Activated CD8-positive, alpha-beta memory T cell treated with anti-CD3 and anti-CD28 coated beads, Interleukin-2, amount 50 U/mL, for 24 hours (primary cell): ENCODE data around the gene BBS9.

ENCODE experiments used
- DNase-seq: peaks from one replicate; pipeline ENCODE4 v3.0.0-alpha.2; 2020; ENCODE audit errors: extremely low read depth

Gene BBS9

GRCh38 chr7:33649476-33650441, 520.4 kb downstream of the BBS9 start:
- DNase-seq, result no peak

GRCh38 chr7:33650828-33651227, 521.5 kb downstream of the BBS9 start:
- no peak for DNase-seq

- DNase-seq, result no peak
Observed at GRCh38 chr7:33651998-33652515, 522.7 kb downstream of the BBS9 start.

GRCh38 chr7:33654676-33655075, 525.3 kb downstream of the BBS9 start:
- DNase-seq, result no peak
